Activated CD8-positive, alpha-beta memory T cell treated with anti-CD3 and anti-CD28 coated beads, Interleukin-2, amount 50 U/mL, for 24 hours (primary cell): ENCODE data around the gene EXOSC5.
"Not testable (repeated sequence)": the region's sequence is repeated elsewhere in the genome, so short reads cannot be mapped to it uniquely, and the experiment has no call there.

Experiments
- DNase-seq: peaks from one replicate; pipeline ENCODE4 v3.0.0-alpha.2; 2020; ENCODE audit errors: extremely low read depth

Gene EXOSC5

GRCh38 chr19:41397086-41398049 lies at the start of gene EXOSC5, which contains the start of gene BCKDHA:
EXOSC5 (minus strand) TSS chr19:41397359; CDS start chr19:41397328, 31 bp downstream.
BCKDHA (plus strand) TSS chr19:41397818; CDS start chr19:41397828, 10 bp downstream.
- peak; percentile 97 for DNase-seq

- DNase-seq: no peak
Observed at GRCh38 chr19:41445575-41445974, 48.4 kb upstream of the EXOSC5 start.

GRCh38 chr19:41443813-41444455 lies 46.8 kb upstream of the EXOSC5 start:
- no peak for DNase-seq

GRCh38 chr19:41442473-41443355 lies 45.6 kb upstream of the EXOSC5 start, which contains the start of gene ERICH4:
ERICH4 (plus strand) TSS chr19:41443156; CDS start chr19:41443170, 14 bp downstream.
- no peak for DNase-seq

GRCh38 chr19:41441321-41441945 lies 44.3 kb upstream of the EXOSC5 start:
- no peak for DNase-seq

GRCh38 chr19:41439441-41440222 lies 42.5 kb upstream of the EXOSC5 start, which contains the start of gene DMAC2:
DMAC2 (minus strand) TSS chr19:41439912; CDS start chr19:41439899, 13 bp downstream.
- peak; percentile 94 for DNase-seq

- DNase-seq: no peak
Observed at GRCh38 chr19:41437944-41438574, 40.9 kb upstream of the EXOSC5 start.

- no peak for DNase-seq
Observed at GRCh38 chr19:41436674-41436951, 39.5 kb upstream of the EXOSC5 start.

- no peak for DNase-seq
Observed at GRCh38 chr19:41435936-41436673, 38.9 kb upstream of the EXOSC5 start.

GRCh38 chr19:41435376-41435775 lies 38.2 kb upstream of the EXOSC5 start:
- DNase-seq: not testable (repeated sequence)

- no peak for DNase-seq
Observed at GRCh38 chr19:41434450-41434849, 37.3 kb upstream of the EXOSC5 start.

GRCh38 chr19:41433171-41433570 lies 36.0 kb upstream of the EXOSC5 start:
- DNase-seq: no peak

GRCh38 chr19:41431426-41432386 lies 34.5 kb upstream of the EXOSC5 start:
- DNase-seq: no peak

- no peak for DNase-seq
Observed at GRCh38 chr19:41430922-41431321, 33.8 kb upstream of the EXOSC5 start.

GRCh38 chr19:41428481-41428859 lies 31.3 kb upstream of the EXOSC5 start:
- DNase-seq: no peak

GRCh38 chr19:41427647-41428480 lies 30.7 kb upstream of the EXOSC5 start:
- DNase-seq: no peak

GRCh38 chr19:41426952-41427646 lies 29.9 kb upstream of the EXOSC5 start, which contains the start of gene B3GNT8:
B3GNT8 (minus strand) TSS chr19:41427374; CDS start chr19:41426778, 596 bp downstream.
- DNase-seq: peak; percentile 18
